H9 (cell line): ENCODE data around the gene CXCL6. TPM values are rescaled to one million over a fixed set of nuclear protein-coding genes. Genes with fewer than 3 reads are reported as not detected.

Experiments
- DNase-seq: peaks from one replicate; pipeline ENCODE4 v3.0.0-alpha.2; 2017
- H2AFZ ChIP-seq: one replicate; pipeline ENCODE4 v1.6.1; 2013; ENCODE audit warnings: mild to moderate bottlenecking, low read length, control low read depth, moderate library complexity
- H2AK5ac ChIP-seq: 2 replicates; pipeline ENCODE4 v1.6.1; 2013; ENCODE audit warnings: low read length, control low read depth, mixed read lengths; ENCODE audit not compliant: insufficient read length
- H2BK120ac ChIP-seq: one replicate; pipeline ENCODE4 v1.6.1; 2013; ENCODE audit warnings: low read depth, mild to moderate bottlenecking, low read length, control low read depth, inconsistent platforms; ENCODE audit not compliant: poor library complexity, severe bottlenecking
- H2BK12ac ChIP-seq: 2 replicates; pipeline ENCODE4 v1.6.1; 2013; ENCODE audit warnings: low read length, control low read depth, mixed read lengths, low read depth; ENCODE audit not compliant: insufficient read length
- H2BK15ac ChIP-seq: 2 replicates; pipeline ENCODE4 v1.6.1; 2013; ENCODE audit warnings: low read depth, low read length, control low read depth
- H2BK20ac ChIP-seq: one replicate; pipeline ENCODE4 v1.6.1; 2013; ENCODE audit warnings: low read depth, mild to moderate bottlenecking, low read length, control low read depth, inconsistent platforms; ENCODE audit not compliant: poor library complexity, severe bottlenecking
- H2BK5ac ChIP-seq: 2 replicates; pipeline ENCODE4 v1.6.1; 2013; ENCODE audit warnings: low read length, control low read depth, mixed read lengths; ENCODE audit not compliant: insufficient read length
- H3K14ac ChIP-seq: 2 replicates; pipeline ENCODE4 v1.6.1; 2013; ENCODE audit warnings: low read length, control low read depth; ENCODE audit not compliant: insufficient read depth
- H3K18ac ChIP-seq: 2 replicates; pipeline ENCODE4 v1.6.1; 2013; ENCODE audit warnings: low read depth, mild to moderate bottlenecking, mixed read lengths, low read length, control low read depth; ENCODE audit not compliant: insufficient read length
- H3K23ac ChIP-seq: 2 replicates; pipeline ENCODE4 v1.6.1; 2013; ENCODE audit warnings: low read length, control low read depth, mixed read lengths, low read depth; ENCODE audit not compliant: insufficient read length
- H3K23me2 ChIP-seq: 2 replicates; pipeline ENCODE4 v1.6.1; 2013; ENCODE audit warnings: low read depth, mild to moderate bottlenecking, mixed read lengths, low read length, control low read depth; ENCODE audit not compliant: insufficient read length, poor library complexity, severe bottlenecking
- H3K27ac ChIP-seq: 2 replicates; pipeline ENCODE4 v1.5.1; 2013; ENCODE audit warnings: low read length, control low read depth, mixed read lengths, low read depth; ENCODE audit not compliant: insufficient read length
- H3K27me3 ChIP-seq: 2 replicates; pipeline ENCODE4 v1.6.1; 2013; ENCODE audit warnings: low read length, control low read depth, inconsistent platforms; ENCODE audit not compliant: insufficient read depth
- H3K4ac ChIP-seq: 2 replicates; pipeline ENCODE4 v1.6.1; 2013; ENCODE audit warnings: low read depth, mild to moderate bottlenecking, control low read depth, inconsistent platforms, low read length, moderate library complexity
- H3K4me1 ChIP-seq: 2 replicates; pipeline ENCODE4 v1.6.1; 2013; ENCODE audit warnings: low read length, control low read depth, inconsistent platforms; ENCODE audit not compliant: insufficient read depth
- H3K4me2 ChIP-seq: 2 replicates; pipeline ENCODE4 v1.6.1; 2013; ENCODE audit warnings: low read length, control low read depth, mixed read lengths; ENCODE audit not compliant: insufficient read length, insufficient read depth
- H3K56ac ChIP-seq: 2 replicates; pipeline ENCODE4 v1.6.1; 2013; ENCODE audit warnings: low read depth, mild to moderate bottlenecking, mixed read lengths, low read length, control low read depth; ENCODE audit not compliant: insufficient read length
- H3K79me1 ChIP-seq: 2 replicates; pipeline ENCODE4 v1.6.1; 2013; ENCODE audit warnings: low read depth, mild to moderate bottlenecking, moderate library complexity, low read length, control low read depth, inconsistent platforms; ENCODE audit not compliant: insufficient read depth, poor library complexity, severe bottlenecking
- H3K79me2 ChIP-seq: 2 replicates; pipeline ENCODE4 v1.6.1; 2013; ENCODE audit warnings: low read length, control low read depth, inconsistent platforms; ENCODE audit not compliant: insufficient read depth
- H3K9ac ChIP-seq: 2 replicates; pipeline ENCODE4 v1.6.1; 2013; ENCODE audit warnings: low read length, control low read depth, mixed read lengths; ENCODE audit not compliant: insufficient read length; ENCODE audit errors: extremely low read depth
- H3K9me3 ChIP-seq: one replicate; pipeline ENCODE4 v1.6.1; 2013; ENCODE audit warnings: low read depth, low read length, inconsistent platforms; ENCODE audit not compliant: control insufficient read depth
- H3T11ph ChIP-seq: one replicate; pipeline ENCODE4 v1.6.1; 2013; ENCODE audit warnings: mild to moderate bottlenecking, low read length, control low read depth, inconsistent platforms
- H4K20me1 ChIP-seq: one replicate; pipeline ENCODE4 v1.6.1; 2013; ENCODE audit not compliant: control insufficient read depth, insufficient read length, insufficient read depth
- H4K5ac ChIP-seq: 2 replicates; pipeline ENCODE4 v1.6.1; 2013; ENCODE audit warnings: low read depth, mild to moderate bottlenecking, mixed read lengths, low read length, control low read depth; ENCODE audit not compliant: insufficient read length
- H4K8ac ChIP-seq: replicated peaks from 2 replicates; pipeline ENCODE4 v1.6.1; 2013; ENCODE audit warnings: low read length, control low read depth, mixed read lengths, low read depth; ENCODE audit not compliant: insufficient read length
- H4K91ac ChIP-seq: 2 replicates; pipeline ENCODE4 v1.6.1; 2013; ENCODE audit warnings: low read depth, mild to moderate bottlenecking, moderate library complexity, mixed read lengths, low read length, control low read depth; ENCODE audit not compliant: insufficient read length
- H3K27ac Mint-ChIP-seq, 3 experiments: 2 replicates in 2 of 3; 3 replicates in 1 of 3; pipeline ENCODE4 v1.8.0; 2020 to 2021; ENCODE audit warnings: mixed read lengths in 3 of 3, mild to moderate bottlenecking in 1 of 3, moderate library complexity in 1 of 3
- H3K27me3 Mint-ChIP-seq: 2 replicates; pipeline ENCODE4 v1.8.0; 2021; ENCODE audit warnings: low read depth, mild to moderate bottlenecking, moderate library complexity, mixed read lengths
- H3K36me3 Mint-ChIP-seq, 3 experiments: 2 replicates in 2 of 3; 3 replicates in 1 of 3; pipeline ENCODE4 v1.8.0; 2020 to 2021; ENCODE audit warnings: low read depth in 3 of 3, mixed read lengths in 3 of 3; ENCODE audit not compliant: insufficient read depth in 1 of 3
- H3K4me1 Mint-ChIP-seq, 2 experiments: 2 replicates each; pipeline ENCODE4 v1.8.0; 2020; ENCODE audit warnings: mixed read lengths in 2 of 2
- H3K4me3 Mint-ChIP-seq, 2 experiments: 2 replicates in 1 of 2; 3 replicates in 1 of 2; pipeline ENCODE4 v1.8.0; 2020 to 2021; ENCODE audit warnings: mild to moderate bottlenecking in 2 of 2, mixed read lengths in 2 of 2, moderate library complexity in 1 of 2
- H3K9me3 Mint-ChIP-seq, 2 experiments: 2 replicates in 1 of 2; 3 replicates in 1 of 2; pipeline ENCODE4 v1.8.0; 2020; ENCODE audit warnings: mild to moderate bottlenecking in 2 of 2, mixed read lengths in 2 of 2, moderate library complexity in 1 of 2
- CTCF ChIP-seq: fragments of 200-600 bp; sonication (generic); conservative IDR thresholded peaks from 3 replicates; pipeline ENCODE4 v1.8.0; 2021; ENCODE audit warnings: antibody characterized with exemption, mild to moderate bottlenecking
- WGBS: extraction: QIAGEN DNeasy Blood & Tissue Kit; methylation state at CpG from one replicate; pipeline ENCODE4 v1.1.7; 2013; ENCODE audit warnings: missing lambda C conversion rate, low lambda C conversion rate, mixed read lengths; ENCODE audit not compliant: insufficient read length; ENCODE audit errors: extremely low coverage; 5-methylcytosine and 5-hydroxymethylcytosine counted together
- total RNA-seq: library from RNA; stranded (reverse); gene quantifications from 2 replicates; pipeline ENCODE4 v1.2.1, GENCODE V29; 2021

The CXCL6 gene
- total RNA-seq, 1 experiment from 2014 or later = 0.85 TPM

DNA sequence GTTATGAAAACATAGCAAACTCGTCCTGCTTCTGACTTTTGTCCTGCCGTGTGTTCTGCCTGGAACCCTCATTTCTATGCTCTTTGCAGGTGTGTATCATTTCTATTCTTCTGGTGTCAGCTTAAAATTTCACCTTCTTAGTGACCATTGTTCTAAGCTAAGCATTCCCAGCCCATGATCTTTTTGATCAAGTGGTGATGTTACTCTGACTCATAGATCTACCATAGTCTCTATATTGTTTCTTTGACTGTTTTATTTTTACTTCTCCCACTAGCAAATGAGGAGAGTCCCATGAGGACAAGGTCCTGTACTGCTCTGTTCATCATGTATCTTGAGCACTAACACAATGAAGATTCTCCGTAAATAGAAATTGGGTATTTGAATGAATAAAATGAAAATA is 14.1 kb upstream of the CXCL6 start:
- H3K27ac Mint-ChIP-seq = no peak overlapping the region
- peaks cover 5 to 7% of the 10 kb centered on the region in 2 experiments; a peak in 3 of 4 replicates for H3K4me1 Mint-ChIP-seq
- no peak overlapping the region for H2AFZ ChIP-seq
- H2BK12ac ChIP-seq = no peak overlapping the region
- no peak overlapping the region for H2BK20ac ChIP-seq
- H3K9me3 Mint-ChIP-seq = peaks cover 6 to 7% of the 10 kb centered on the region in 2 experiments; a peak in 4 of 5 replicates
- H3K79me1 ChIP-seq = no peaks in the 10 kb centered on the region
- H2BK5ac ChIP-seq = no peak overlapping the region
- no peak overlapping the region for H4K8ac ChIP-seq
- no peak overlapping the region for H4K91ac ChIP-seq
- DNase-seq = no peak
- H3K27me3 Mint-ChIP-seq = no peaks in the 10 kb centered on the region
- H3K4me1 ChIP-seq = peaks cover 2% of the 10 kb centered on the region; the same call in 1 of the 2 replicates
- H3K79me2 ChIP-seq = no peaks in the 10 kb centered on the region
- no peak overlapping the region for H3K9ac ChIP-seq
- peaks cover 0 to 6% (median 0%) of the 10 kb centered on the region in 3 experiments; a peak in 1 of 7 replicates for H3K36me3 Mint-ChIP-seq
- H3K23me2 ChIP-seq = no peaks in the 10 kb centered on the region
- no peak overlapping the region for H3K4ac ChIP-seq
- H2BK120ac ChIP-seq = no peak overlapping the region
- no peak overlapping the region for H3T11ph ChIP-seq
- whole genome bisulfite sequencing = no CpG with 5 or more reads among the region's 3 CpGs
- no peak for TF ChIP-seq CTCF
- H3K9me3 ChIP-seq = no peaks in the 10 kb centered on the region
- H3K18ac ChIP-seq = no peak overlapping the region
- no peak overlapping the region for H4K5ac ChIP-seq
- H3K14ac ChIP-seq = no peak overlapping the region
- H4K20me1 ChIP-seq = no peaks in the 10 kb centered on the region
- H2BK15ac ChIP-seq = no peak overlapping the region
- H3K27me3 ChIP-seq = no peaks in the 10 kb centered on the region
- no peak overlapping the region for H3K4me2 ChIP-seq
- H2AK5ac ChIP-seq = no peak overlapping the region
- H3K23ac ChIP-seq = no peak overlapping the region
- H3K56ac ChIP-seq = no peak overlapping the region
- no peak overlapping the region for H3K4me3 Mint-ChIP-seq
- no peak overlapping the region for H3K27ac ChIP-seq
